Upper lobe of left lung (tissue), 6 donors: ENCODE data around the gene LEP. TPM values are rescaled to one million over a fixed set of nuclear protein-coding genes. Genes with fewer than 3 reads are reported as not detected.

Experiments used
- ATAC-seq, 2 donors: fragments of 200-7000 bp; cut with Tn5 transposase; one replicate each; pipeline ENCODE4 v1.9.1; 2022; ENCODE audit warnings: mild to moderate bottlenecking in 2 of 2, moderate library complexity in 2 of 2; ENCODE audit not compliant: low FRiP score in 2 of 2
- DNase-seq, 2 donors: peaks; one replicate each; pipeline ENCODE4 v3.0.0-alpha.2; 2019 to 2020
- H3K27ac ChIP-seq, 4 donors: fragments of 200-600 bp; sonication (generic); one replicate each; pipeline ENCODE4 v1.5.1; 2016 to 2019
- H3K27me3 ChIP-seq, 4 donors: fragments of 200-600 bp; sonication (generic); one replicate each; pipeline ENCODE4 v1.5.1; 2017 to 2019
- H3K36me3 ChIP-seq, 4 donors: fragments of 200-600 bp; sonication (generic); one replicate each; pipeline ENCODE4 v1.5.1; 2016 to 2019
- H3K4me1 ChIP-seq, 4 donors: fragments of 200-600 bp; sonication (generic); one replicate each; pipeline ENCODE4 v1.5.1; 2018 to 2019
- H3K4me3 ChIP-seq, 4 donors: fragments of 200-600 bp; sonication (generic); one replicate each; pipeline ENCODE4 v1.5.1; 2017 to 2019; ENCODE audit warnings: mild to moderate bottlenecking in 2 of 4, moderate library complexity in 1 of 4
- H3K9me3 ChIP-seq, 4 donors: fragments of 200-600 bp; sonication (generic); one replicate each; pipeline ENCODE4 v1.5.1; 2018 to 2019
- EP300 ChIP-seq, 4 donors: sonication (generic); formaldehyde crosslinking; IDR thresholded peaks; one replicate each; pipeline ENCODE4 v1.5.1; 2017; ENCODE audit warnings: antibody characterized with exemption in 4 of 4, control low read depth in 2 of 4
- POLR2A ChIP-seq, 4 donors: fragments of 450-650 bp; IDR thresholded peaks; one replicate each; pipeline ENCODE4 v1.5.1; 2016 to 2017; ENCODE audit warnings: antibody characterized with exemption in 4 of 4, mild to moderate bottlenecking in 2 of 4
- POLR2AphosphoS5 ChIP-seq, 2 donors: sonication (generic); formaldehyde crosslinking; IDR thresholded peaks; one replicate each; pipeline ENCODE4 v1.5.1; 2017; ENCODE audit warnings: antibody characterized with exemption in 2 of 2
- WGBS, 2 donors: methylation state at CpG; one replicate each; pipeline ENCODE4 v1.1.5; 2017 to 2018; 5-methylcytosine and 5-hydroxymethylcytosine counted together
- total RNA-seq, 6 donors: library from RNA; depleted of rRNA in 4 of 6; stranded (reverse); fragments of >200 nt in 4 of 6; gene quantifications; one replicate each; pipeline versions ENCODE4 v1.1.0 to v1.2.1, GENCODE V29; 2016 to 2021
- TF ChIP-seq, protein P1 (sequence below), 6 experiments: fragments of 450-650 bp in 4 of 6; fragments of 200-600 bp in 2 of 6; sonication (generic) in 2 of 6; IDR thresholded peaks; one replicate each; pipeline ENCODE4 v1.5.1; 2016 to 2019; ENCODE audit warnings: antibody characterized with exemption in 6 of 6
- donor health status: DM: no; HTN: no; CAD: no; lungs with moderate emphysema.
- donor health status: DM: no; HTN: yes; CAD: no; lungs with severe emphysema.

Gene LEP
- total RNA-seq, 6 donors from 2014 or later, result not detected

DNA sequence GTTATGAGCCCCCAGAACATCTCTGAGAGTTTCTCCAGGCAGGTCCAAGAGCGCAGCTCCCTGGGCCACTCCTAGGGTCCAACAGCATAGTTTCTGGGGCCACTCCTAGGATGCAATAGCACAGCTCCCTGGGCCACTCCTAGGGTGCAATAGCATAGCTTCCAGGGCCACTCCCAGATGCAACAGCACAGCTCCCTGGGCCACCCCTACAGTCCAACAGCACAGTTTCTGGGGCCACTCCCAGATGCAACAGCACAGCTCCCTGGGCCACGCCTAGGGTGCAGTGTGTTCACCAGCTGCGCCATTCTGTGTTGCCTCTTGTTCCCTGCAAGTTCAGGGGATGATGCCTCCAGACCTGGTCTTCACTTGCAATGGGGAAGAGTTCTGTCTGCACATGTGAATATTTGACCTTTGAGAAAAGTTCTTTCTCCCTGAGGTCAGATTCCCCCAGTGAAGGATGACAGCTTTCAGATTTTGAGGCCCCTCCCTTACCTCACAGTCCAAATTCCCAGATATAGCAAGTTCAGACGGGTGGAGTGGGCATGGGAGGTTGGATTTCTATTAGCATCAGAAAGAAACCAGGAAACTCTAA is 43.0 kb upstream of the LEP start:
- ATAC-seq (no peak), DNase-seq (no peak)
- Histone ChIP-seq H3K4me3 (no peak overlapping the region), H3K9me3 (peaks cover 6 to 16% (median 15%) of the 10 kb centered on the region in 4 donors), H3K36me3 (no peaks in the 10 kb centered on the region), H3K27me3 (peaks cover 0 to 20% (median 12%) of the 10 kb centered on the region in 4 donors), H3K4me1 (peaks cover 4 to 14% (median 8%) of the 10 kb centered on the region in 4 donors), H3K27ac (no peak overlapping the region)
- 81 to 86% methylated on average over 3 to 4 of the region's 4 CpGs for WGBS, 2 donors
- TF ChIP-seq EP300 (IDR thresholded peaks at IDR 0.05), result no peak
- no peak for TF ChIP-seq POLR2AphosphoS5 (IDR thresholded peaks at IDR 0.05)
- no peak for TF ChIP-seq POLR2A (IDR thresholded peaks at IDR 0.05)
- TF ChIP-seq, protein P1, sequence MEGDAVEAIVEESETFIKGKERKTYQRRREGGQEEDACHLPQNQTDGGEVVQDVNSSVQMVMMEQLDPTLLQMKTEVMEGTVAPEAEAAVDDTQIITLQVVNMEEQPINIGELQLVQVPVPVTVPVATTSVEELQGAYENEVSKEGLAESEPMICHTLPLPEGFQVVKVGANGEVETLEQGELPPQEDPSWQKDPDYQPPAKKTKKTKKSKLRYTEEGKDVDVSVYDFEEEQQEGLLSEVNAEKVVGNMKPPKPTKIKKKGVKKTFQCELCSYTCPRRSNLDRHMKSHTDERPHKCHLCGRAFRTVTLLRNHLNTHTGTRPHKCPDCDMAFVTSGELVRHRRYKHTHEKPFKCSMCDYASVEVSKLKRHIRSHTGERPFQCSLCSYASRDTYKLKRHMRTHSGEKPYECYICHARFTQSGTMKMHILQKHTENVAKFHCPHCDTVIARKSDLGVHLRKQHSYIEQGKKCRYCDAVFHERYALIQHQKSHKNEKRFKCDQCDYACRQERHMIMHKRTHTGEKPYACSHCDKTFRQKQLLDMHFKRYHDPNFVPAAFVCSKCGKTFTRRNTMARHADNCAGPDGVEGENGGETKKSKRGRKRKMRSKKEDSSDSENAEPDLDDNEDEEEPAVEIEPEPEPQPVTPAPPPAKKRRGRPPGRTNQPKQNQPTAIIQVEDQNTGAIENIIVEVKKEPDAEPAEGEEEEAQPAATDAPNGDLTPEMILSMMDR (IDR thresholded peaks at IDR 0.05), result no peak

- Histone ChIP-seq H3K27ac (no peak overlapping the region), H3K27me3 (peaks cover 0 to 20% (median 12%) of the 10 kb centered on the region in 4 donors), H3K4me3 (no peak overlapping the region), H3K9me3 (peaks cover 0 to 4% (median 1%) of the 10 kb centered on the region in 4 donors), H3K4me1 (peaks cover 4 to 14% (median 8%) of the 10 kb centered on the region in 4 donors), H3K36me3 (no peaks in the 10 kb centered on the region)
- DNase-seq, result peak in 1 of 2 donors; percentile 8
- ATAC-seq, result no peak
- no peak for TF ChIP-seq EP300 (IDR thresholded peaks at IDR 0.05)
- TF ChIP-seq, protein P1 (IDR thresholded peaks at IDR 0.05), result no peak
- WGBS, 2 donors, result 87 to 94% methylated on average over 6 of the region's 6 CpGs
These were observed 40.7 kb upstream of the LEP start for GRCh38 chr7:128200376-128200775.

GRCh38 chr7:128201067-128201689 is 39.9 kb upstream of the LEP start:
- ATAC-seq (peak in 1 of 2 donors; percentile 34), DNase-seq (peak in 1 of 2 donors; percentile 82)
- H3K36me3 ChIP-seq, result no peaks in the 10 kb centered on the region
- H3K4me1 ChIP-seq, result peaks cover 4 to 14% (median 8%) of the 10 kb centered on the region in 4 donors
- peak overlapping the region in 2 of 4 donors; percentile 12 to 28 for H3K4me3 ChIP-seq
- whole genome bisulfite sequencing, 2 donors, result 3 to 10% methylated on average over 6 to 30 of the region's 37 CpGs
- no peaks in the 10 kb centered on the region for H3K9me3 ChIP-seq
- peaks cover 0 to 20% (median 12%) of the 10 kb centered on the region in 4 donors for H3K27me3 ChIP-seq
- TF ChIP-seq POLR2AphosphoS5 (IDR thresholded peaks at IDR 0.05) (no peak), POLR2A (IDR thresholded peaks at IDR 0.05) (no peak), EP300 (IDR thresholded peaks at IDR 0.05) (no peak)
- TF ChIP-seq, protein P1 (IDR thresholded peaks at IDR 0.05), result no peak
- H3K27ac ChIP-seq, result no peak overlapping the region

DNA sequence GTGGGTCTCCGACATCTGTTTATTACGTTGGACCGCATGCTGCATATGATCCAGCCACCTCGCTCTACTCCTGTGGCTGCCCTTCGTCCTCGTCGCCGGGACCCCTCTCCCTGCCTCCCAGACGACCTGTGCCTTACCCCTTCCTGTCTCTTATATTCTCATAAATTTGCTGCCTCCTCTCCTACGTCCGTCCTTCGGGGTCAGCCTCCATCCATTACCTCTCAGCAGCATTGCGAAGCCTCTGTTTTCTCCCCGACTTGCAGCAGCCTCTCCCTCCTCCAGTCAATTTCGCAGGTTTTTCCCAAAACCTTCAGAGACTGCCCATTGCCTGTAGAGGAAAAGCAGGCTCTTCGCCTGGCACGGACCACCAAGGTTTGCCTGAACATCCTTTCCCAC is 39.4 kb upstream of the LEP start:
- no peaks in the 10 kb centered on the region for H3K36me3 ChIP-seq
- H3K4me1 ChIP-seq, result peaks cover 4 to 14% (median 8%) of the 10 kb centered on the region in 4 donors
- TF ChIP-seq POLR2AphosphoS5 (IDR thresholded peaks at IDR 0.05), result no peak
- TF ChIP-seq EP300 (IDR thresholded peaks at IDR 0.05), result no peak
- H3K9me3 ChIP-seq, result no peaks in the 10 kb centered on the region
- H3K27ac ChIP-seq, result no peak overlapping the region
- H3K4me3 ChIP-seq, result no peak overlapping the region
- peaks cover 0 to 20% (median 12%) of the 10 kb centered on the region in 4 donors for H3K27me3 ChIP-seq
- ATAC-seq (no peak), DNase-seq (no peak)
- 16 to 18% methylated on average over 17 of the region's 17 CpGs for WGBS, 2 donors

GRCh38 chr7:128202287-128202957 is 38.7 kb upstream of the LEP start:
- no peaks in the 10 kb centered on the region for H3K36me3 ChIP-seq
- 61 to 76% methylated on average over 10 of the region's 10 CpGs for WGBS, 2 donors
- no peak overlapping the region for H3K4me3 ChIP-seq
- H3K27ac ChIP-seq, result no peak overlapping the region
- peaks cover 0 to 20% (median 12%) of the 10 kb centered on the region in 4 donors for H3K27me3 ChIP-seq
- ATAC-seq, result no peak
- DNase-seq, result no peak
- no peaks in the 10 kb centered on the region for H3K9me3 ChIP-seq
- H3K4me1 ChIP-seq, result peaks cover 4 to 14% (median 8%) of the 10 kb centered on the region in 4 donors
- TF ChIP-seq POLR2AphosphoS5 (IDR thresholded peaks at IDR 0.05), result no peak
- TF ChIP-seq, protein P1 (IDR thresholded peaks at IDR 0.05), result no peak
- no peak for TF ChIP-seq POLR2A (IDR thresholded peaks at IDR 0.05)
- no peak for TF ChIP-seq EP300 (IDR thresholded peaks at IDR 0.05)
